ENCODE results near the gene CX3CL1. TPM values are rescaled to one million over a fixed set of nuclear protein-coding genes. Genes with fewer than 3 reads are reported as not detected.

CX3CL1 gene
- total and polyA plus RNA-seq, 2 donors (not counting 3 experiments of a cell fraction or from before 2014, with no cell fraction given), result 2.0 to 2.3 TPM

- no peaks in the 10 kb centered on the region for H3K9me3 ChIP-seq (replicated peaks; ENCODE audit: control insufficient read depth, insufficient read depth, low read length)
- dilution Hi-C loops (cut with MboI; ENCODE audit: extremely low pct_ligation_motif_present, low sequenced_read_pairs) (no loop called here), intact Hi-C loops (cut with micrococcal nuclease) (no loop called here)
- peaks cover 0 to 4% of the 10 kb centered on the region in 2 experiments for H3K27me3 ChIP-seq (ENCODE audit: control insufficient read depth in 2 of 2, insufficient read depth in 2 of 2, low read length in 2 of 2)
- FAIRE-seq, result peak; percentile 79
- H3K27ac ChIP-seq (ENCODE audit: insufficient read depth, low read depth, low read length), result no peak overlapping the region
- no peaks in the 10 kb centered on the region for H3K36me3 ChIP-seq (ENCODE audit: control insufficient read depth in 2 of 2, extremely low read depth in 1 of 2, insufficient read depth in 2 of 2, low read length in 2 of 2)
- peak; percentile 35 for DNase-seq (ENCODE audit: low read depth, low spot score)
- H3K4me2 ChIP-seq (ENCODE audit: insufficient read depth, low read length), result no peak overlapping the region
- no peak overlapping the region for H2AFZ ChIP-seq (ENCODE audit: low read depth, low read length)
- BruUV-seq (replicated peaks), result no TSS peak
- TF ChIP-seq JUN (IDR thresholded peaks at IDR 0.05; ENCODE audit: borderline replicate concordance, insufficient read depth, insufficient read length, low read depth) (no peak), POLR2AphosphoS5 (IDR thresholded peaks at IDR 0.05; ENCODE audit: insufficient read depth, low read depth, low read length) (no peak), FOS (IDR thresholded peaks at IDR 0.05; ENCODE audit: borderline replicate concordance, insufficient read depth, low read length) (no peak), CTCF (IDR thresholded peaks at IDR 0.05; ENCODE audit: extremely low read depth in 1 of 2, insufficient read depth in 1 of 2, low read depth in 1 of 2, low read length in 2 of 2) (no peak), MAX (IDR thresholded peaks at IDR 0.05; ENCODE audit: insufficient read depth, insufficient read length) (no peak), EZH2 (IDR thresholded peaks at IDR 0.05; ENCODE audit: borderline replicate concordance, low read depth, low read length, severe bottlenecking) (no peak), GATA2 (IDR thresholded peaks at IDR 0.05; ENCODE audit: insufficient read depth, insufficient read length, low read depth, low read length) (no peak), MYC (IDR thresholded peaks at IDR 0.05; ENCODE audit: low read depth, low read length) (no peak), POLR2A (IDR thresholded peaks at IDR 0.05; ENCODE audit: low read depth, low read length) (no peak)
- H4K20me1 ChIP-seq (replicated peaks; ENCODE audit: control insufficient read depth, extremely low read depth, insufficient read depth, low read length), result no peaks in the 10 kb centered on the region
- no peak overlapping the region for H3K4me3 ChIP-seq (replicated peaks in 1 of 3; ENCODE audit: insufficient read depth in 1 of 3, low read depth in 1 of 3, low read length in 3 of 3)
- no peaks in the 10 kb centered on the region for H3K9me1 ChIP-seq (replicated peaks; ENCODE audit: control insufficient read depth, extremely low read depth, insufficient read depth, low read length)
- CTCF ChIA-PET, result interaction anchor here (2.0 kb wide), 1 partner anchor 28 kb away, joined by 5 read pairs; no protein-coding TSS in a partner anchor
- H3K79me2 ChIP-seq (ENCODE audit: control insufficient read depth, insufficient read depth, low read length), result no peaks in the 10 kb centered on the region
- H3K9ac ChIP-seq (replicated peaks; ENCODE audit: extremely low read depth, insufficient read depth, low read length), result no peak overlapping the region
- POLR2A ChIA-PET, result no interaction called here
- peaks cover 12% of the 10 kb centered on the region for H3K4me1 ChIP-seq (ENCODE audit: control insufficient read depth, extremely low read depth, insufficient read depth, low read length)
These were observed 16.2 kb downstream of the CX3CL1 start for GRCh38 chr16:57388359-57389086.

All from endothelial cell of umbilical vein (primary cell).